ENCODE results near the gene CLEC7A. TPM values are rescaled to one million over a fixed set of nuclear protein-coding genes. Genes with fewer than 3 reads are reported as not detected.

The CLEC7A gene
- total RNA-seq, 2 experiments from 2014 or later, result not detected

- no peak for DNase-seq
- CTCF ChIA-PET, result interaction anchor here (1.0 to 1.5 kb wide), 2 partner anchors 17 to 22 kb away, joined by 3 read pairs; no protein-coding TSS in a partner anchor
- POLR2A ChIA-PET, result interaction anchor here (0.6 to 0.7 kb wide), 2 partner anchors 10 to 1645 kb away, joined by 3 to 11 read pairs; no protein-coding TSS in a partner anchor
Measured at GRCh38 chr12:10136637-10137205, 6.7 kb upstream of the CLEC7A start.

GRCh38 chr12:10135126-10135525 lies 5.1 kb upstream of the CLEC7A start:
- Mint-ChIP-seq H3K27me3 (peaks cover 2% of the 10 kb centered on the region), H3K4me3 (no peak overlapping the region), H3K4me1 (peaks cover 7% of the 10 kb centered on the region), H3K9me3 (ENCODE audit: low read depth) (no peaks in the 10 kb centered on the region), H3K27ac (no peak overlapping the region), H3K36me3 (ENCODE audit: low read depth) (no peaks in the 10 kb centered on the region)
- DNase-seq, result no peak
- intact Hi-C loops (cut with DNase I, micrococcal nuclease), result loop anchor here in 1 of 2 experiments (5.0 kb wide), 1 partner anchor 193 kb away; no protein-coding TSS in a partner anchor
- ChIA-PET POLR2A (no interaction called here), CTCF (interaction anchor here (0.6 kb wide), 1 partner anchor 400 kb away, joined by 3 read pairs; no protein-coding TSS in a partner anchor)
- no peak for ATAC-seq

More at GRCh38 chr12:10136637-10137205, 6.7 kb upstream of the CLEC7A start:
- H3K4me3 Mint-ChIP-seq, result no peak overlapping the region
- ATAC-seq, result no peak
- peaks cover 2% of the 10 kb centered on the region for H3K27me3 Mint-ChIP-seq
- intact Hi-C loops (cut with DNase I, micrococcal nuclease), result loop anchor here in 1 of 2 experiments (5.0 kb wide), 1 partner anchor 194 kb away; no protein-coding TSS in a partner anchor
- no peaks in the 10 kb centered on the region for H3K36me3 Mint-ChIP-seq (ENCODE audit: low read depth)
- H3K4me1 Mint-ChIP-seq, result peaks cover 2% of the 10 kb centered on the region
- H3K9me3 Mint-ChIP-seq (ENCODE audit: low read depth), result no peaks in the 10 kb centered on the region
- no peak overlapping the region for H3K27ac Mint-ChIP-seq

DNA sequence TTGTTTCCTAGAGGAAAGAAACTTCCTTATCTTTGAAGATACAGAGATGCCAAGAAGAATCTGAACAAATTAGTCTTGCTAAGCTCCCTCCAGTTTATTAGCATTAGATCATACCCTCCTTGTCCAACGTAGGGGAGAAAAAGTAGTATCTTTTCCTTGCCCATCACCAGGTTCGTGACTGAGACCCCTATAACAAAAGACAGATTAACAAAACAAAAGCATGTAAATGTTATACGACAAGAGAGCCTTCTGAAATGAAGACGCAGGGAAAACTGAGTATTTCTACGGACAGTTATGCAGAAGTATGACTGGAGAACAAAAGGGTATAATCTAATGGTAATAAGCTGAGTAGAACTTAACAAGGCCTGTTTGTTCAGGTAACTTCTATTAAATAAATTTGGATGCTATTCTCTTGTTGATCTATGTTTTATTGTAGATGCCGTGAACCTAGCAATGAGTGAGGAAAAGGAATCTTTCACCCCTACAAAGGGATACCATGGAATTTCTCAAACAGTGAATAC lies 2.9 kb upstream of the CLEC7A start:
- ATAC-seq (no peak), DNase-seq (no peak)
- Mint-ChIP-seq H3K4me1 (peaks cover 8% of the 10 kb centered on the region), H3K9me3 (ENCODE audit: low read depth) (no peaks in the 10 kb centered on the region), H3K4me3 (no peak overlapping the region), H3K27ac (no peak overlapping the region), H3K36me3 (ENCODE audit: low read depth) (no peaks in the 10 kb centered on the region), H3K27me3 (peaks cover 5% of the 10 kb centered on the region)
- ChIA-PET POLR2A (no interaction called here), CTCF (interaction anchor here (0.6 to 0.7 kb wide), 3 partner anchors 8 to 123 kb away, joined by 3 read pairs; partner anchors contain the start of gene CLEC12B)
- intact Hi-C loops (cut with DNase I, micrococcal nuclease), result no loop called here

DNA sequence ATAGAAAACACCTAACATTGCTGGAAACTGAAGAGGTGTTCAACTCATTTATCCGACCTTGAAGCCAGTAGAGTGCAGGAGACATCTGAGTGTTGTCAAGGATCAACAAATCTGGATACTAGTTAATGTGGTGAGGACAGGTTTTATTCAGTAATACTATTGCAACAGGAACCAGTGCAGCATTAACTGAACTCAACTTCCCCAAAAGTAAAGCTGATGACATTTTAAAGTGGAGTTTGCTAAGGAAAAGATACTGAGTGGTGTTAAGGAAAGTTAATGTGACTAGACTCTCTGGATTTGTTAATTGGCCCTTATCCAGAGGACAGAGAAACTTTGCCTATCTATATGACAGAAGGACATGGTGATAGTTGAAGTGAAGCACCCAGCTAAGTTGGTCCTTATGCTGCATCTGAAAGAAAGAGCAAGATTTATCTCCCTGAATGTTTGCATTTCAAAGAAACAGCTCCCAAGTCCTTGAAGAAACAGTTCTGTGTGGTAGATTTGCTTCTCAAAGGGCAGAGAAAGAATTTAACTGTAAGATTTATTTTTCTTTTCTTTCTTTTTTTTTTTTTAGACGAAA lies 1.2 kb upstream of the CLEC7A start:
- Mint-ChIP-seq H3K4me1 (peaks cover 8% of the 10 kb centered on the region), H3K27ac (no peak overlapping the region), H3K4me3 (no peak overlapping the region), H3K36me3 (ENCODE audit: low read depth) (no peaks in the 10 kb centered on the region), H3K9me3 (ENCODE audit: low read depth) (no peaks in the 10 kb centered on the region), H3K27me3 (peaks cover 8% of the 10 kb centered on the region)
- intact Hi-C loops (cut with DNase I, micrococcal nuclease), result no loop called here
- DNase-seq, result no peak
- ChIA-PET POLR2A (no interaction called here), CTCF (interaction anchor here (1.6 to 3.5 kb wide), 3 partner anchors 9 to 102 kb away, joined by 3 to 17 read pairs (median 4); no protein-coding TSS in a partner anchor)
- no peak for ATAC-seq

- POLR2A ChIA-PET, result no interaction called here
- ATAC-seq, result no peak
- no peaks in the 10 kb centered on the region for H3K36me3 Mint-ChIP-seq (ENCODE audit: low read depth)
- no peak overlapping the region for H3K4me3 Mint-ChIP-seq
- no peaks in the 10 kb centered on the region for H3K9me3 Mint-ChIP-seq (ENCODE audit: low read depth)
- CTCF ChIA-PET, result interaction anchor here (0.8 to 3.5 kb wide), 2 partner anchors 11 to 280 kb away, joined by 4 to 17 read pairs; no protein-coding TSS in a partner anchor
- H3K27ac Mint-ChIP-seq, result no peak overlapping the region
- peaks cover 8% of the 10 kb centered on the region for H3K4me1 Mint-ChIP-seq
- no peak for DNase-seq
- intact Hi-C loops (cut with DNase I, micrococcal nuclease), result no loop called here
- H3K27me3 Mint-ChIP-seq, result peaks cover 8% of the 10 kb centered on the region
Measured at GRCh38 chr12:10128687-10129086, 1.3 kb downstream of the CLEC7A start.

GRCh38 chr12:10126413-10126812 lies 3.6 kb downstream of the CLEC7A start:
- intact Hi-C loops (cut with DNase I, micrococcal nuclease), result no loop called here
- peaks cover 8% of the 10 kb centered on the region for H3K27me3 Mint-ChIP-seq
- POLR2A ChIA-PET, result no interaction called here
- H3K36me3 Mint-ChIP-seq (ENCODE audit: low read depth), result no peaks in the 10 kb centered on the region
- H3K4me1 Mint-ChIP-seq, result peaks cover 8% of the 10 kb centered on the region
- ATAC-seq (no peak), DNase-seq (no peak)
- no peak overlapping the region for H3K27ac Mint-ChIP-seq
- no peaks in the 10 kb centered on the region for H3K9me3 Mint-ChIP-seq (ENCODE audit: low read depth)
- CTCF ChIA-PET, result interaction anchor here (0.6 to 1.0 kb wide), 2 partner anchors 12 to 100 kb away, joined by 3 read pairs; no protein-coding TSS in a partner anchor
- H3K4me3 Mint-ChIP-seq, result no peak overlapping the region

DNA sequence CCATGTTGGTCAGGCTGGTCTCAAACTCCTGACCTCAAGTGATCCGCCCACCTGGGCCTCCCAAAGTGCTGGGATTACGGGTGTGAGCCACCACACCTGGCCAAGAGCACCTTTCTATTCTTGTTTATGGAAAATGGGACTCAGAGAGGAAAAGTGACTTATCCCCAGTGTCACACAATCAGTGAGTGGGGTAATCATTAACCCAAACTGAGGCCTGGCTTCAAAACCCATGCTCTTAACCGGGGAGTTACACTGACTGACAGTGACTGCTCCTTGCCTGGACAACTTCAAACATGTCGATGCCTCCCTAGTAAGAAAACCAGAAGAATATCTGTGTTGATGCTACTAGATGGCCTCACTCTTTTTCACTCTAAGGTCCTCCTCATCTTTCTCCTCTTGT lies 7.3 kb downstream of the CLEC7A start:
- Mint-ChIP-seq H3K27me3 (peaks cover 3% of the 10 kb centered on the region), H3K4me1 (no peaks in the 10 kb centered on the region), H3K36me3 (ENCODE audit: low read depth) (no peaks in the 10 kb centered on the region), H3K9me3 (ENCODE audit: low read depth) (no peaks in the 10 kb centered on the region), H3K4me3 (no peak overlapping the region), H3K27ac (no peak overlapping the region)
- POLR2A ChIA-PET, result no interaction called here
- DNase-seq (no peak), ATAC-seq (no peak)
- CTCF ChIA-PET, result no interaction called here
- intact Hi-C loops (cut with DNase I, micrococcal nuclease), result no loop called here

DNA sequence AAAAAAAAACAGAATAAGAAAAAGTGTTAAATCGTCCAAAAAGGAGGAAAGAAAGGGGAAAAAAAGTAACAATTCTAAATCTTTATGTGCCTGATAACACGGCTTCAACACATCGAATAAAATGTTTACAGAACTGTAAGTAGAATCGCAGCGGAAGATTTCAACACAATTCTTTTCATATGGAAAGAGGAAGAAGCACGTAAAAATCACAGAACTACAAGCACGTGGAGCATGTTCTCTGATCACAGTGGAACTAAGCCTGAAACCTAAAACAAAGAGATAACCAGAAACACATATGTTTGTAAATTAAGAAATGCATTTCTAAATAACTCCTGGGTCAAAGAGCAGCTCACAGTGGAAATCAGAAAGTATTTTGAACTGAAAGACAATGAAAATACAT lies 8.7 kb downstream of the CLEC7A start:
- no peak for DNase-seq
- ChIA-PET POLR2A (no interaction called here), CTCF (no interaction called here)
- Mint-ChIP-seq H3K36me3 (ENCODE audit: low read depth) (no peaks in the 10 kb centered on the region), H3K27ac (no peak overlapping the region), H3K9me3 (ENCODE audit: low read depth) (no peaks in the 10 kb centered on the region), H3K27me3 (no peaks in the 10 kb centered on the region), H3K4me3 (no peak overlapping the region), H3K4me1 (no peaks in the 10 kb centered on the region)
- intact Hi-C loops (cut with DNase I, micrococcal nuclease), result no loop called here
- no peak for ATAC-seq

GRCh38 chr12:10119066-10119465 lies 10.9 kb downstream of the CLEC7A start:
- no peaks in the 10 kb centered on the region for H3K4me1 Mint-ChIP-seq
- no peak for DNase-seq
- H3K27me3 Mint-ChIP-seq, result no peaks in the 10 kb centered on the region
- no peak overlapping the region for H3K27ac Mint-ChIP-seq
- no peaks in the 10 kb centered on the region for H3K9me3 Mint-ChIP-seq (ENCODE audit: low read depth)
- ChIA-PET POLR2A (interaction anchor here (0.6 kb wide), 1 partner anchor 75 kb away, joined by 10 read pairs; no protein-coding TSS in a partner anchor), CTCF (no interaction called here)
- ATAC-seq, result no peak
- intact Hi-C loops (cut with DNase I, micrococcal nuclease), result no loop called here
- H3K4me3 Mint-ChIP-seq, result no peak overlapping the region
- H3K36me3 Mint-ChIP-seq (ENCODE audit: low read depth), result no peaks in the 10 kb centered on the region

DNA sequence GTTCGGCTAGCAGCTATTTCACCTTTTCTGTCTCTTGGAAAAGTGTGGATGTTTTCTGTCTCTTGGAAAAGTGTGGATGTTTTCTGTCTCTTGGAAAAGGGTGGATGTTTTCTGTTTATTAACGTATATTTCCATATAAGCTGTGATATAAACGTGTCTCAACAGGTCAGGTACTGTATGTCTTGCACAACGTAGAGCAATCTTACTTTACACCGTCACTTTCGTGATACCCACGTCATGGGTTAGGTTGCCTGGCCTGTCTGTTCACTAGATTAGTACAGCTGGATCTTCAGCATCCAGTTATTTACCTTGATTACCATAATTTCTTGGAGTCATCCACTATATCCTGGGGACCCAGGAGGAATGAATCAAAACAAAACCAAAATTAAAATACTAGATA lies 14.1 kb downstream of the CLEC7A start:
- ChIA-PET POLR2A (no interaction called here), CTCF (no interaction called here)
- intact Hi-C loops (cut with DNase I, micrococcal nuclease), result no loop called here
- DNase-seq, result no peak
- Mint-ChIP-seq H3K27ac (no peak overlapping the region), H3K4me3 (no peak overlapping the region), H3K4me1 (no peaks in the 10 kb centered on the region), H3K9me3 (ENCODE audit: low read depth) (no peaks in the 10 kb centered on the region), H3K27me3 (no peaks in the 10 kb centered on the region), H3K36me3 (ENCODE audit: low read depth) (no peaks in the 10 kb centered on the region)
- no peak for ATAC-seq

GRCh38 chr12:10115311-10115710 lies 14.7 kb downstream of the CLEC7A start:
- H3K36me3 Mint-ChIP-seq (ENCODE audit: low read depth), result no peaks in the 10 kb centered on the region
- H3K4me3 Mint-ChIP-seq, result no peak overlapping the region
- H3K9me3 Mint-ChIP-seq (ENCODE audit: low read depth), result no peaks in the 10 kb centered on the region
- no peak overlapping the region for H3K27ac Mint-ChIP-seq
- no peaks in the 10 kb centered on the region for H3K4me1 Mint-ChIP-seq
- intact Hi-C loops (cut with DNase I, micrococcal nuclease), result no loop called here
- no peak for ATAC-seq
- H3K27me3 Mint-ChIP-seq, result no peaks in the 10 kb centered on the region
- ChIA-PET POLR2A (no interaction called here), CTCF (no interaction called here)
- no peak for DNase-seq

DNA sequence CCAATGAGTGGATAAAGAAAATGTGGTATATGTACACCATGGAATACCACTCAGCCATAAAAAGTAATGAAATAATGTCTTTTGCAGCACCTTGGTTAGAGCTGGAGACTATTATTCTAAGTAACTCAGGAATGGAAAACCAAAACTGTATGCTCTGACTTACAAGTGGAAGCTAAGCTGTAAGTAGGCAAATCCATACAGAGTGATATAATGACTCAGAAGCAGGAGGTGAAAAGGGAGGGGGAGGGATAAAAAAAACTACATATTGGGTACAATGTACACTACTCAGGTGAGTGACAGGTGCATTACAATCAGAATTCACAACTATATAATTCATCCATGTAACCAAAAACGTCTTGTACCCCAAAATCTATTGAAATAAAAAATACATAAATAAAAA lies 16.1 kb downstream of the CLEC7A start:
- no peak for ATAC-seq
- ChIA-PET CTCF (no interaction called here), POLR2A (no interaction called here)
- no peaks in the 10 kb centered on the region for H3K4me1 Mint-ChIP-seq
- H3K27me3 Mint-ChIP-seq, result no peaks in the 10 kb centered on the region
- intact Hi-C loops (cut with DNase I, micrococcal nuclease), result no loop called here
- H3K36me3 Mint-ChIP-seq (ENCODE audit: low read depth), result no peaks in the 10 kb centered on the region
- H3K9me3 Mint-ChIP-seq (ENCODE audit: low read depth), result no peaks in the 10 kb centered on the region
- no peak for DNase-seq
- H3K27ac Mint-ChIP-seq, result no peak overlapping the region
- no peak overlapping the region for H3K4me3 Mint-ChIP-seq

Data from activated CD4-positive, alpha-beta T cell treated with anti-CD3 and anti-CD28 coated beads for 36 hours (primary cell).